Stimulated activated CD8-positive, alpha-beta memory T cell treated with anti-CD3 and anti-CD28 coated beads, Interleukin-7, amount 100 ng/mL, for 4 hours (primary cell): ENCODE data around the gene CSTA.
"Not testable (repeated sequence)": the region's sequence is repeated elsewhere in the genome, so short reads cannot be mapped to it uniquely, and the experiment has no call there.

Experiments
- DNase-seq, 2 donors: peaks; one replicate each; pipeline ENCODE4 v3.0.0-alpha.2; 2020; ENCODE audit warnings: low read depth in 2 of 2

Gene CSTA

GRCh38 chr3:122322095-122323075 lies 2.7 kb upstream of the CSTA start:
- DNase-seq = no peak

GRCh38 chr3:122325769-122326168 lies 721 bp downstream of the CSTA start:
- DNase-seq = no peak

- DNase-seq = no peak
Observed at GRCh38 chr3:122331886-122332285, 6.8 kb downstream of the CSTA start.

DNA sequence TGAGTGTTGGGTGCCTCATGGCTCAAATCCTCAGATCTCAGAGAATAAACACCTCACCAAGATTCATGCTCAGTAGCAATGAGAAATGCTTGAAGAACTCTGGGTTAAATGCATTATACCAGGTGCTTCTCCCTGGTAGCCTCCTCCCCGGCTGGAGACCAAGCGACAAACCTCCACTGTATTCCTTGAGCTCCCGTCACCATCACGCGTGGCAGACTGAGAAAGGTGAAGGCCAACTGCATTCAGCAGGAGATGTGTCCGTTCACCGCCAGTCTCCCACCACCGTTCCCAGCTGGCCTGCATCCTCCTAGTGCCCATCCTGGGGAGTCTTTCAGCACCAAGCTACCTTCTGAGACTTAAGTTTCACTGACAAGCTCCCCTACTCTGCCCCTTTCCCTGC lies 7.5 kb downstream of the CSTA start:
- DNase-seq = no peak

DNA sequence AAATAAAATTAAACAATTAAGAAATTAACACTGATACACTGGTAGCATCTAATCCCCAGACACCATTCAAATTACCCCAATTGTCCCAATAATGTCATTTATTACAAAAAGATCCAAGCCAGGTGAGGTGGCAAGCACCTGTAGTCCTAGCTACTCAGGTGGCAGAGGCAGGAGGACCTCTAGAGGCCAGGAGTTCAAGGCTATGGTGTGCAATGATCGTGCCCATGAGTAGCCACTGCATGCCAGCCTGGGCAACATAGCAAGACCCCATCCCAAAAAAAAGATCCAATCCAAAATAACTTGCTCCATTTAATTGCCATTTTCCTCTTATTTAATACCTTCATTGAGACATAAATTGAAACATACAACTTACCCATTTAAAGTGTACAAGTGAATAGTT lies 17.8 kb downstream of the CSTA start:
- DNase-seq = no peak

DNA sequence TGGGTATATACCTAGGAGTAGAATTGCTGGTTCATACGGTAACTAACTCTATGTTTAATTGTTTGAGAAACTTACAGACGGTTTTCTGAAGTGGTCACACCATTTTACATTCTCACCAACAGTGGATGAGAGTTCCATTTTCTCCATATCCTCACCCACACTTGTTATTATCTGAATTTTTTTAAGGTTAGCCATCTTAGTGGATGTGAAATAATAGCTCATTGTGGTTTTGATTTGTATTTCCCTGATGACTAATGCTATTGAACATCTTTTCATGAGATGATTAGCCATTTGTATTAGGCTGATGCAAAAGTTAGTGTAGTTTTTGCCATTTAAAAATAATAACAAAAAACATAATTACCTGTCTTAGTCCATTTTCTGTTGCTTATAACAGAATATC lies 18.6 kb downstream of the CSTA start:
- DNase-seq = no peak

- DNase-seq = no peak
Observed at GRCh38 chr3:122349171-122349570, 24.1 kb downstream of the CSTA start.

DNA sequence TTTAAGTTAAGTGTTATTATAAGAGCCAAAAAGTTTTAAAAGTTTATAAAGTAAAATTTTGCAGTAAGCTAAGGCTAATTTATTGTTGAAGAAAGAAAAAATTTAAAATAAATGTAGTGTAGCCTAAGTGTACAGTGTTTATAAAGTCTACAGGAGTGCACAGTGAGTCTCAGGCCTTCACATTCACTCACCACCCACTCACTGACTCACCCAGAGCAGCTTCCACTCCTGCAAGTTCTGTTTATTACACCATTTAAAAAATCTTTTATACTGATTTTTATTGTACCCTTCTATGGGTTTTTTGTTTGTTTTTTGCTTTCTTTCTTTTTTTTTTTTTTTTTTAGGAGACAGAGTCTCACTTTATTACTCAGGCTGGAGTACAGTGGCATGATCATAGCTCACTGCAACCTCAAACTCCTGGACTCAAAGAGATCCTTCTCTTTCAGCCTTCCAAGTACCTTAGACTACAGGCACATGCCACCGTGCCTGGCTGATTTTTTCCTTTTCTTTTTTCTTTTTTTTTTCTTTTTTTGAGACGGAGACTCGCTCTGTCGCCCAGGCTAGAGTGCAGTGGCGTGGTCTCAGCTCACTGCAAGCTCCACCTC lies 25.9 kb downstream of the CSTA start:
- no peak for DNase-seq

- DNase-seq = no peak
Observed at GRCh38 chr3:122351612-122352011, 26.6 kb downstream of the CSTA start.

DNA sequence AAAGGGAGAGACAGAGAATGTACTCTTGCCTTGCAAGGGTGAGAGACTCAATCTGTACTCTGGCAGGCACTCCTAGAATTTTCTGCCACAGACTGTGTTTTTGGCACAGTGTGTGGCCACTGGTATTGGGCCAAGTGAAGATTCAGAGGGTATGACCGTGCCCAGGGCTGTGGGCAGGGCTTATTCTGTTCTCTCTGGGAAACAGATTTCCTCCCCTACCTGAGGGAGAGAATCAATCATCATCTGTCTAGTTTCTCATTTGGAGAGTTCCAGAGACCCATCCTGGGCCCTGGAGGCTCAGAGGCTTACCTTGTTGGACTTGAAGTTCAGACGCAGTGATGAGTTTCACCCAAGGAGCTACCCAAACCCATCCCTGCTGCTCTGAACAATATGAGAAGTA lies 28.2 kb downstream of the CSTA start:
- no peak for DNase-seq

DNA sequence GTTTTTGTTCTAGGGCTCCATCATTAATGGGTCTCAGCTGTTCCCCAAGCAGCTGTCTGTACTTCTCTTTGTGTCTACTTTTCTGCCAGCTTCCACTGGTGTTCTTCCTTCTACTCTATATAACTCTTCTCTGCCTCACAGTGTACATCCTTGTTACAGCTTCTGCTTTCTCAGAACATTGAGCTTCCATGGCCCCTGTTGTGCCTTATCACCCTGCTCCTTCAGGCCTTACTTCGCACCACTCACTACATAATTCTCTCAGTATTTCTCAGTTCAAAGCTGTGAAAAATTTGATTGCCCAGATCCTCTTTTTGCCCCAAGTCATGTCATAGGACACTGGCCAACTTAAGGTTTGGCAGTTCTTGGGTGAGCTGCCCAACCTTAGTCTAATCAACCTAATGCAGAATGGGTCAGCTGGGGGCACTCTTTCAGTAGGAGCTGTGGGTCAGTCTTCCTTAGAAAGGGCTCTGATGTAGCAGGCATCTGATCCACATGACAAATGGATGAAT lies 28.9 kb downstream of the CSTA start:
- DNase-seq = no peak

- DNase-seq = no peak
Observed at GRCh38 chr3:122355612-122356011, 30.6 kb downstream of the CSTA start.

DNA sequence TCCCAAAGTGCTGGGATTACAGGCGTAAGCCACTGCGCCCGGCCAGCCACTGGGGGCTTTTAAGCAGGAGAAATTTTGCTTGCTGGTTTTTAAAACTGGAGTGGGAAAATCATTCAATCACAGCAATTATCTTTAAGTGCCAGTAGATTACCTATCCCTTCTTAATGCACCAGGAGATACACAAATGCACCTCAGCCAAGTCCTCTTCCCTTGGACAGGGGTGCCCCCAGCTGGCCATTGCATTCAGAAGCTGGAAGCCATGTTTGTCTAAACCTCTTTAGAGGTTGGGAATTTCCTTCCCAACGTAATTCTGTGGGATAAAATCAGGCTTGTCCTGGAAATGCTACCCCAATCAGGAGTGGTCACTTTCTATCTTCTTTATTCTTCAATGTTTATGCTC lies 31.4 kb downstream of the CSTA start:
- no peak for DNase-seq

DNA sequence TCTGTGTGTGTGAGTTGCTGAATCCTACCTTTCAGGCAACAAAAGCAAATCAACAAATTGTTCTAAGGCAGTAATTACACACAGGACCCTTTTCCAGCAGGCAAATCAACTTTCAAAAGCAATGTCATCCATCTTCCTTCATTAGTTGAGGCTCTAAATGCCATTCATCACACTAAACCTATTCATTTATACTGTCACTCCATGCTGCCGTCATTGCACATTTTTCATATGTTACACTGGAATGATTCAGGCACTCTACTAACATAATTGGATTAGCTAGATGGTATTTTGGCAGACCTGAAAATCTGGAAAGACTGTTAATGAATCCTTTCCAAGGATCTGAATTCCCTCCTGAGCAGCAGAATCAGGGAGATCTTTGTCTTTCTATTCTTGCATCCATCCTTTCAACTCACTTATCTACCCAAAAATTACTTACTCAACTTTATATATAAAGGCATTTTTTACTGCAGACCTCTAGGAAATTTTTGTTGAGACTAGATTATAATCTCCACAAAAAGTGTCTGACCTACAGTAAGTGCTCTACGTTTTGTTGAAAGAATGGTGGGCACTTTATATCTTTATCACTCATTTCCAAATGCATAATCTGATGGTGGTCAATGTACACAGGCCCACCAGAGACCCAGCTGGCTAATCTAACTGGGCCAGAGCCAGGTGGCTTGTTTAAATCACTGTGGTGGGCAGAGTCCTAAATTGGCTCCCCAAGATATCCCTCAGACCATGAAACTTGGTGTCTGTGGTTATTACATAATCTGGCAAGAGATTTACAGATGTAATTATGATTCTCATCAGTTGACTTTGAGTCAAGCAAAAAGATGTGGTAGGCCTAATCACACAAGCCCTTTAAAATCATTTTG lies 33.0 kb downstream of the CSTA start:
- no peak for DNase-seq

GRCh38 chr3:122358703-122359032 lies 33.6 kb downstream of the CSTA start:
- DNase-seq = no peak

DNA sequence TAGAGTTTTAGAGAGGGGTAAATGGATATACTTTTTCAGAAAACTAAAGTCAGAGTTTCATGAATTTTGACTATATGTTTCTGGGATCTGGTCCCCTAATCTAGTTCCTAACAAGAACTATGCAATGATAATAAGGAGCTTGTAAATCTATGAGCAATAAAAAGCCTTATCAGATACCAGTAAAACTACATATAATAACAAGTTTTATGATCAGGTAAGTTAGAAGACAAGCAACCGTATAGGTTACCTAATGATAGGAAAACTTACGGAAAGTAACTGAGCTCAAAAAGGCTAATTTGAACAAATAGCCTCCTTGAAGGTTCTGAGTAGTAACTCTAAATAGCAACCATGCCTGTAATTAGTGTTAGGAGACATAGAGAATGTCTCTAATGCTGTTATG lies 37.0 kb downstream of the CSTA start:
- DNase-seq = no peak

DNA sequence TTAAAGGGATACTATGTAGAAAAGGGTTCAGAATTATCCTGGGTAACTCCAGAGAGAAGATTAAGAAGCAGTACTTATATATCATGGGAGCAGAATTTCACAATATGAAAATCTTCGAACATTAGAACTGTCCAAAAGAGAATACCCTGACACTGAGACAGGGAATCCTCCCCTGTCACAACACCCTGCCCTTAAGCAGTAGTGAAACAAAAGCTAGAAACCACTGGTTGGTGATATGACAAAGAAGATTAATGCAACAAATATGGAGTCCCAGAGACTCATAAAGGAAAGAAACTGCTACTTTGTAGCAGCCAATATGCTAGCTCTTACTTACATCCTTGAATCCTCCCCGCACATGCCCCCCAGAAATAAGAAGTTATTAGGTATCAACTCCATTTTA lies 39.4 kb downstream of the CSTA start:
- no peak for DNase-seq

DNA sequence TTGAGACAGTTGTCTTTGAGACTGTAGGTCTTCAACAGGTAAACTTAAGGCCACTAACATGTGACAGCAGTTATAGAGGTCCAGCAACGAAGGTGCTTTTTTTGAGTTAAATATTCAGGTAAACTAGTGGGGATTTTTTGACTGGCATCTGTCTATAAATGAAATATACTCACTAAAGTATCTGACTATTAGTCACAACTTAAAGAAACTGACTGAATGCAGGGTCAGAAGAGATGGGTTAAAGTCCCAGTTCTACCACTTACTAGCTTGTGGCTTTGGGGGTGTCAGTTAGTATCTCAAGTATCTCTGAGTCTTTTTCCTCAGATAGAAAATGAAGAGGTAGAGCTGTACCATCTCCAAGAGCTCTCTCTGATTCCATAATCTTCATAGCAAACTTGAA lies 40.0 kb downstream of the CSTA start:
- no peak for DNase-seq

GRCh38 chr3:122365582-122366378 lies 40.7 kb downstream of the CSTA start:
- not testable (repeated sequence) for DNase-seq

- DNase-seq = no peak
Observed at GRCh38 chr3:122366379-122366749, 41.3 kb downstream of the CSTA start.

- no peak for DNase-seq
Observed at GRCh38 chr3:122374034-122374433, 49.0 kb downstream of the CSTA start.
